WERI-Rb-1 (cell line): ENCODE measurements around the gene MALL.
A peak's percentile ranks its signal among the peaks of the same experiment; 100 is the strongest.
"Not testable (repeated sequence)": the region's sequence is repeated elsewhere in the genome, so short reads cannot be mapped to it uniquely, and the experiment has no call there.

ENCODE experiments used
- DNase-seq: peaks from one replicate; pipeline ENCODE4 v3.0.0-alpha.2; 2020
- H3K27ac ChIP-seq: fragments of 250-450 bp; sonication (Bioruptor Pico); 2 replicates; pipeline ENCODE4 v1.5.1; 2020; ENCODE audit warnings: mild to moderate bottlenecking, moderate library complexity
- H3K27me3 ChIP-seq: fragments of 250-450 bp; sonication (Bioruptor Pico); 2 replicates; pipeline ENCODE4 v1.5.1; 2021; ENCODE audit warnings: mild to moderate bottlenecking, low read depth, moderate library complexity; ENCODE audit not compliant: insufficient read depth, severe bottlenecking
- H3K36me3 ChIP-seq: fragments of 250-450 bp; sonication (Bioruptor Pico); 2 replicates; pipeline ENCODE4 v1.5.1; 2020; ENCODE audit warnings: mild to moderate bottlenecking, moderate library complexity
- H3K4me3 ChIP-seq: 2 replicates; pipeline ENCODE4 v1.5.1; 2011; ENCODE audit warnings: low read depth, mild to moderate bottlenecking, control low read depth, low read length
- H3K9me3 ChIP-seq: fragments of 250-450 bp; sonication (Bioruptor Pico); 2 replicates; pipeline ENCODE4 v1.5.1; 2021; ENCODE audit warnings: mild to moderate bottlenecking, moderate library complexity; ENCODE audit not compliant: severe bottlenecking
- CTCF ChIP-seq: IDR thresholded peaks from 2 replicates; pipeline ENCODE4 v1.5.1; 2011; ENCODE audit warnings: low read depth, mild to moderate bottlenecking, control low read depth, inconsistent platforms, low read length

MALL gene

GRCh38 chr2:110116033-110116710, 550 bp upstream of the MALL start:
- Histone ChIP-seq H3K27ac (no peak overlapping the region), H3K4me3 (no peak overlapping the region), H3K36me3 (no peaks in the 10 kb centered on the region), H3K9me3 (no peaks in the 10 kb centered on the region), H3K27me3 (peaks cover 75% of the 10 kb centered on the region)
- TF ChIP-seq CTCF, result peak; percentile 75
- DNase-seq, result peak; percentile 18

GRCh38 chr2:110114831-110115255, 779 bp downstream of the MALL start:
- no peak for TF ChIP-seq CTCF
- Histone ChIP-seq H3K27me3 (peaks cover 75% of the 10 kb centered on the region), H3K9me3 (no peaks in the 10 kb centered on the region), H3K27ac (no peak overlapping the region), H3K4me3 (no peak overlapping the region), H3K36me3 (no peaks in the 10 kb centered on the region)
- DNase-seq, result no peak

DNA sequence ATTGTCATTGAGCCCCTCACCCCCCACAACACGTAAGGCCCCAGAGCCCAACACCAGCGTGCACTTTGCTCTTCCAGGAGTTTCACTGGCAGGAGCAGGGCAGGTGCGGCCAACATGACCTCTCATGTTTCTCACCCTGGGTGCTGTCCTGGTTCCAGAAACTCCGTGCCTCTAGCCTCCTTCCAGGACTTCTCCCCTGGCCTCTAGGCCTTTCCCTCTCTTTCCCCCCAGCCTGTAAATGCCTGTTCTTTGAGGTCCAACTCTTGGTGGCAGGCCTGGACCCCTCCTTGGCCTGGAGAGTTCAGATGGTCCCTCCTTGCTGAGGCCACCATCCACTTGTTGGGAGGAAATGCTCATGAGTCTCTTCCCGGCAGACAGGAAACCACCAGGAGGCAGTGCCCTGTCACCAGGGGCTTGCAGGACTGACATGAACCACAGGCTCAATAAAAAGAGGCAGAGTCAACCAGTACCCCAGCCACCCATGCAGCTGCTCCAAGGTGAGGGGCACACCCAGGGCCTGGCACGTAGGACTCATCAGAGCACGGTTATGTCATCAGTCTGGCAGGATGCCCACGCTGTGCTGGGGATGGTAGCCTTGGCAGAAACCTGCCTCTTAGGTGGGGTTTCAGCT, 1.5 kb downstream of the MALL start:
- Histone ChIP-seq H3K9me3 (no peaks in the 10 kb centered on the region), H3K27me3 (peaks cover 78% of the 10 kb centered on the region), H3K4me3 (no peak overlapping the region), H3K36me3 (no peaks in the 10 kb centered on the region), H3K27ac (no peak overlapping the region)
- DNase-seq, result no peak
- TF ChIP-seq CTCF, result no peak

DNA sequence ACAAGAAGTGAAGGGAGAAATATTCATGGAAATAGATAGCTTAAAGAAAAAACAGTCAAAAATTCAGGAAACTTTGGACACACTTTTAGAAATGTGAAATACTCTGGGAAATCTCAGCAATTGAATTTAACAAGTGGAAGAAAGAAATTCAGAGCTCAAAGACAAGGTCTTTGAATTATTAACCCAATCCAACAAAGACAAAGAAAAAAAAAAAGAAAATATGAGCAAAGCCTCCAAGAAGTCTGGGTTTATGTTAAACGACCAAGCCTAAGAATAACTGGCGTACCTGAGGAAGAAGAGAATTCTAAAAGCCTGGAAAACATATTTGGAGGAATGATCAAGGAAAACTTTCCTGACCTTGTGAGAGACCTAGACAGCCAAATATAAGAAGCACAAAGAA, 7.3 kb downstream of the MALL start:
- not testable (repeated sequence) for H3K27ac ChIP-seq, DNase-seq, H3K4me3 ChIP-seq, H3K36me3 ChIP-seq, H3K9me3 ChIP-seq
- H3K27me3 ChIP-seq, result peaks cover 62% of the 10 kb centered on the region

- H3K36me3 ChIP-seq, result no peaks in the 10 kb centered on the region
- H3K27ac ChIP-seq, result no peak overlapping the region
- peaks cover 62% of the 10 kb centered on the region for H3K27me3 ChIP-seq
- DNase-seq, result no peak
- H3K9me3 ChIP-seq, result no peaks in the 10 kb centered on the region
- H3K4me3 ChIP-seq, result no peak overlapping the region
- no peak for TF ChIP-seq CTCF
Measured at GRCh38 chr2:110107092-110108079, 8.2 kb downstream of the MALL start.

- H3K4me3 ChIP-seq, result no peak overlapping the region
Measured at GRCh38 chr2:110106642-110107041, 9.0 kb downstream of the MALL start.

More at GRCh38 chr2:110106642-110107041, 9.0 kb downstream of the MALL start:
- no peak overlapping the region for H3K27ac ChIP-seq
- DNase-seq, result no peak
- peaks cover 62% of the 10 kb centered on the region for H3K27me3 ChIP-seq
- H3K9me3 ChIP-seq, result no peaks in the 10 kb centered on the region
- no peaks in the 10 kb centered on the region for H3K36me3 ChIP-seq
- no peak for TF ChIP-seq CTCF
